KBM-7 (cell line): ENCODE measurements around the gene DRD2.

Source experiments
- DNase-seq: peaks from one replicate; pipeline ENCODE4 v3.0.0-alpha.2; 2015
- in situ Hi-C: fragments of 300-500 bp; cut with MboI; formaldehyde crosslinking; loops from 2 replicates; pipeline ENCODE4 v1.14.3; 2020; ENCODE audit warnings: low sequenced_read_pairs, low pct_unique_long_range_greater_than_20kb, mixed read lengths

DRD2 gene

GRCh38 chr11:113493206-113493605 is 18.0 kb upstream of the DRD2 start:
- peak; percentile 26 for DNase-seq
- in situ Hi-C loops = no loop called here

DNA sequence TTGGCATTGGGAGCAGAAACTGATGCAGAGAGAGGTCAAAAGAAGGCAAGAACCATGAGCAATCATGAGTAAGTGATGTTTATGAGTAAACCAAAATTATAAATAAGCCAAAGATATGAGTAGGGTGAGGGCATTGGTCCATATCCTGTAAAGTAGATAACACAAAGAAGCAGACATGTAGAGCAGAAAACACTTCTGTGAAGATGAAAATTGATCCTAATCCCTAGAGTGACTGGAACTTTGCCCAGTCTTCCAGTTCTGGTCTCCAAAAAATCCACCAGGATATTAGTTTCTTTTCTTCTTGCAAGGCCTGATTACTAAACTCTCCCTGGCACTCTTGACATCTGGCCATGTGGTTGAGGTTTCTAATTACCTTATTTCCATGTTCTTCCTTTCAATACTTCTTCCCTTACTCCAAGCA is 13.7 kb upstream of the DRD2 start:
- DNase-seq = no peak

DNA sequence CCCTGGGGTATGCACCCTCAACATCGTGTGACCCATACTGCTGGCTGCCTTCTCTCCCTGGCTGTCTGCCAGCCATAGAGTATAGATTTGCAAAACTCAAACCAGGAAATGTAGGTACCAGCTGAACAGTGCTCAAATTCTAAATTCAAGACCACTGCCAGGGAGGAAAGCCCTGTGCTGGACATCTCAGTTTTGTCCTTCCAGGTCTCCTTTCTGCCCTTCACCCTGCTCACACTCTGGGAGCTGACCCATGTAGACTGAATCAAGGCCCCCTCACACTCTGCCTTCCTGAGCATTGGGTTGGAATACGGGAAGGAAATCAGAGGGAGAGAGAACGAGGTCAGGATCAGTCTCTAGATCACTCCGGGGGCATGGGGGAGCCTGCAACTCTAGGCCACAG is 12.4 kb upstream of the DRD2 start:
- in situ Hi-C loops = no loop called here
- no peak for DNase-seq

More for the DNA sequence above, 13.7 kb upstream of the DRD2 start:
- in situ Hi-C loops = no loop called here

- in situ Hi-C loops = no loop called here
- DNase-seq = no peak
These were observed 9.0 kb upstream of the DRD2 start for GRCh38 chr11:113484223-113484622.

- DNase-seq = no peak
- in situ Hi-C loops = no loop called here
These were observed 6.5 kb upstream of the DRD2 start for GRCh38 chr11:113481672-113482071.

GRCh38 chr11:113481226-113481625 is 6.0 kb upstream of the DRD2 start:
- no peak for DNase-seq
- in situ Hi-C loops = no loop called here

- in situ Hi-C loops = no loop called here
These were observed 2.1 kb upstream of the DRD2 start for GRCh38 chr11:113477321-113477720.

DNA sequence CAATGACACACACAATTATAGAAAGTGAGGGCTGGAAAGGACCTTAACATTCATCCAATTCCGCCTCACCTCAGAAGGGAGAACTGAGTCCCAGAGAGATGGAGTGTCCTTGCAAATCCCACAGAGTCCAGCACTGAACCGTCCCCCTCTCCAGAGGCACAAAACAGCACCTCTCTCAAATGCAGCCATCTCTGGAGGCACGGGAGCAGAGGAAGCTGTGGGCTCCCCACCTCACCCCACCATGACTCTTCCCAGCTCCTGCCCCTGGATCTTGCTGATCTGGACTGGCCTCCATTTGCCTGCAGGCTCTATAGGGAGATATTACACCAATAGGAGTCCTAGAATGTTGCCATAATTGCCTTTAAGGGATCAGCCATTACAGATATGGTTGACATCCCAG is 1.4 kb upstream of the DRD2 start:
- in situ Hi-C loops = no loop called here

More at GRCh38 chr11:113477321-113477720, 2.1 kb upstream of the DRD2 start:
- no peak for DNase-seq

GRCh38 chr11:113474362-113475159 is 637 bp downstream of the DRD2 start:
- peak; percentile 42 for DNase-seq
- in situ Hi-C loops = no loop called here

More for the DNA sequence above, 1.4 kb upstream of the DRD2 start:
- DNase-seq = no peak

GRCh38 chr11:113473983-113474361 is 1.2 kb downstream of the DRD2 start:
- in situ Hi-C loops = no loop called here

GRCh38 chr11:113472471-113472870 is 2.7 kb downstream of the DRD2 start:
- in situ Hi-C loops = no loop called here

More at GRCh38 chr11:113473983-113474361, 1.2 kb downstream of the DRD2 start:
- DNase-seq = peak; percentile 1

DNA sequence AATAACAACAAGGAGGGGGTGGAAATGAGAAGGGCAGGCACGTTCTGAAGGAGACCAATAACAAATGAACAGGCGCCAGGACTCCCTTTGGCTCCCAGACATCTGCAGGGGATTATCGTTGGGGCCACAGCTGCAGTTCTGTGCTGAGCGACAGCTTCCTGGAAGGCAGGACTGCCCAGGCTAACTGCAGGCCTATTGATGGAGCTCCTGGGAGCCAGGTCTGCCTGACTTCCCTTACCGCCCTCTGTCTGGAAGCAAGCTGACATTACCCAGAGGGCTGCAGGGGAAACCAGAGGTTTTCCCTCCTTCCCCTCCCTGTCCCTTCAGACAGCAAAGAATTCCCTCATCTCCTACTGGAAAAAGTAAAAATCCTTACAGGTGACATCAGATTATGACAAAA is 5.0 kb downstream of the DRD2 start:
- DNase-seq = no peak
- in situ Hi-C loops = no loop called here

More at GRCh38 chr11:113472471-113472870, 2.7 kb downstream of the DRD2 start:
- DNase-seq = no peak

DNA sequence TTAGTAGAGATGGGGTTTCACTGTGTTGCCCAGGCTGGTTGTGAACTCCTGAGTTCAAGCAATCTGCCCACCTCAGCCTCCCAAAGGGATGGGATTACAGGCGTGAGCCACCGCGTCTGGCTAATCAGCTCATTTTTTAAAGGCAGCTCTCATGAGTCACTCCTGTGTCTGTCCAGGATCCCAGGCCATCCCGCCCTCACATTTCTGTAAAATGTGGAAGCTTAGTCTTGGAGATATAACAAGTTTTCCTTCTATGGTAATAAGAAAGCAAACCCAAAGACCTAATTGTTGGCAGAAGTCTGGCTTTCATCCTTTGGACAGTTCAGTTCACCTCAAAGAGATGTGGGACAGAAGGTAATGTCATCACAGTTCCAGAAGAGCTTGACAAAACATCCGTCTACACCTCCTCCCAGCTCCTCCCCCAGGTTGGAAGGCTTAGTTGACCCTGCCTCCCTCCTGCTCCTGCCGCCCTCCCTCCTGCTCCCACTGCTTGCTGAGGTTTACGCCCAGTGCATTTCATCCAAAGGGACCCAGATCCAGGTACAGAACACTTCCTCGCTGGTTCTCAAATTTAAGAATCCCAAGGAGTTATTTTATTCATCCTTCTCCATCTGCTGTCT is 6.4 kb downstream of the DRD2 start:
- no peak for DNase-seq
- in situ Hi-C loops = no loop called here

- in situ Hi-C loops = no loop called here
- DNase-seq = no peak
These were observed 7.7 kb downstream of the DRD2 start for GRCh38 chr11:113467545-113467944.

GRCh38 chr11:113465786-113466185 is 9.4 kb downstream of the DRD2 start:
- DNase-seq = no peak
- in situ Hi-C loops = no loop called here

- in situ Hi-C loops = no loop called here
- DNase-seq = no peak
These were observed 10.8 kb downstream of the DRD2 start for GRCh38 chr11:113464416-113464815.

DNA sequence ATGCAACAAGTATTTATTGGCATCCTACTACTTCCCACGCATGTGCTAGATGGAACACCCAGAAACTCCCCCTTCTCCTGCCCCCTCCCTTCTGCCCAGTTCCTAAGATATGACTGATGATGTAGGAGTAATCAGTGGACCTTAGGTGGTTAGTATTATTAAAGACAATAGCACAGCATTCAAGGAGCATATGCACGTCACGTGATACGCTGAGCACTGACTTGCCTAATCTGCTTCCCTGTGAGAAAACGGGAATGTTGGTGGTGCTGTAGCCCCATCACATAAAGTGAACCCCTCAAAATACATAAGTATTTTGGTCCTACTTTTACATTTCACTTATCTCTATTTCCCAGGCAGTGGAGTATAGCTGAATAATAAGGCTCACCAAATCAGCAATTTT is 12.4 kb downstream of the DRD2 start:
- DNase-seq = no peak
- in situ Hi-C loops = no loop called here

DNA sequence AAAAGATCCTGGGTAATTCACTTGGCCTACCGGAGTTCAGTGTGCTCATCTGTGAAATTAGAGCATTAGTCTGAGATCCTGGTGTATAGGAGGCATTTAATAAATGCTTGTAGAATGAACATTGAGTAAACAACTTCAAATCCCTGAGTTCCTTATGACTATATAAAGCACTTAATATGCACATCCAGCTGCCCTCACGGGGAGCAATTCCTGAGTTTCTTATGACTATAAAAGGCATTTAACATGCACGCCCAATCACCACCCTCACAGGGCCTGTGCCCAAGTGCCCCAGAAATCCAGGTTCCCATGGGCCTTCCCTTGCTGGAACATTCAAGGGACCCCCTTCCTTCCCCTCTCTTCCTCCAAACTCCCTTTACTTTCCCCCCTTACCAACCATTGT is 13.6 kb downstream of the DRD2 start:
- in situ Hi-C loops = no loop called here
- no peak for DNase-seq

GRCh38 chr11:113460469-113460868 is 14.7 kb downstream of the DRD2 start:
- in situ Hi-C loops = no loop called here
- no peak for DNase-seq

GRCh38 chr11:113458189-113458588 is 17.0 kb downstream of the DRD2 start:
- no peak for DNase-seq
- in situ Hi-C loops = no loop called here

DNA sequence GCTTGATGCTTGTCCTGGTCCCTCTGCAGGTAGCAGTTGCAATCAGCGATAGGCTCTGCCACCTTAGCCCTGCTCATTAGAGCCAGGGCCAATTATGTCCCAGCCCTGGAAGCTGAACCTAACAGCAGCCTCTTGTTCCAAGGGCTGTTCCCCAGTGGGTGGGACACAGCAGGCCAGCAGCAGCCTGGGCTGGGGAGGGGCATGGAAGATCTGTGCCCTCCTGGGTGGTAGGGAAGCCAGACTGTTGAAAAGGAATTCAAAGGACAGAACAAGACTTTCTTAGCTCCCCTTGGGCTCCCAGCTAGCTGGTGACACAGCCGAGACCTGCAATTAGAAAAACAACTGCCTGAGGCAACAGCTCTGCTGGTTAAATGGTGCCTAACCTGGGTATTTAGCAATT is 17.4 kb downstream of the DRD2 start:
- DNase-seq = no peak
- in situ Hi-C loops = no loop called here
